Coronary artery (tissue), 2 donors: ENCODE measurements around the gene CDH13.

Source experiments
- DNase-seq: peaks from one replicate; pipeline ENCODE4 v3.0.0-alpha.2; 2017; ENCODE audit warnings: low spot score
- H3K27ac ChIP-seq, 2 donors: fragments of 200-600 bp; sonication (generic); one replicate each; pipeline ENCODE4 v1.5.1; 2016 to 2019
- H3K4me3 ChIP-seq: fragments of 200-600 bp; sonication (generic); 2 replicates; pipeline ENCODE4 v1.5.1; 2016; ENCODE audit warnings: mild to moderate bottlenecking, moderate library complexity
- TF ChIP-seq, protein P1 (sequence below): fragments of 200-600 bp; sonication (generic); IDR thresholded peaks from one replicate; pipeline ENCODE4 v1.5.1; 2019; ENCODE audit warnings: antibody characterized with exemption

The CDH13 gene

DNA sequence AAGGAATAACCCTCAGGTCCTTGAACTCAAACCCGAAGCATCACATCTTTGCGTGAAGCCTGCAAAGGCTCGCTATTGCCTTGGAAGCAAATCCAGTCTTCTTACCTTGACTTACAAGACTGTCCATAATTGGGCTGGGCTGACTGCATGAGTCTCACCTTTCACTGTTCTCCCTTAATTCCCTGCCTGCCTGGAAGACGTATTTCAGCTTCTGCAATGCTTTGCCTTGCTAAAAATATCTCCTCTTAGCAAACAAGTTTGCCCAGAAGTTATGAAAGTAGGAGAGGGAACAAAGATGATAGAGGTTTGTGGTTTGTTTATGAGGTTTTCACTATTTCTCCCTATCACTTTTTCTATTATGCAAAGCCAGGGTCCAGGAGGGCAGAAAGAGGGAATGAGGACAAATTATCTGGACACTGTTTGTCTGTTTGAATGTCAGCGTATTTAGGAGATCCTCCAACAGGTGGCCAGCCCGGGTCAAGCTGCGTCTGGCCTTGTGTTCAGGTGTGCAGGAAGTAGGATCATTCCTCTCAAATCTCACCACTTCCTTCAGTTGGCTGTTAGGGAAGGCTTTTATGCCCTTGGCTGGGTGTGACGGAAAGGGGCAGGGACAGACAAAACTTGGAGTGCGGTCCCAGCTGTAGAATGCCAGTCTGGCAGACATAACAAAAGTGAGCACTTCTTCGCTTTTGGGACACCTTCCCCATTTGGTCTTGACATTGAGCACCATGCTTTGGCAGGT lies 488.9 kb downstream of the CDH13 start:
- H3K4me3 ChIP-seq = no peak overlapping the region

DNA sequence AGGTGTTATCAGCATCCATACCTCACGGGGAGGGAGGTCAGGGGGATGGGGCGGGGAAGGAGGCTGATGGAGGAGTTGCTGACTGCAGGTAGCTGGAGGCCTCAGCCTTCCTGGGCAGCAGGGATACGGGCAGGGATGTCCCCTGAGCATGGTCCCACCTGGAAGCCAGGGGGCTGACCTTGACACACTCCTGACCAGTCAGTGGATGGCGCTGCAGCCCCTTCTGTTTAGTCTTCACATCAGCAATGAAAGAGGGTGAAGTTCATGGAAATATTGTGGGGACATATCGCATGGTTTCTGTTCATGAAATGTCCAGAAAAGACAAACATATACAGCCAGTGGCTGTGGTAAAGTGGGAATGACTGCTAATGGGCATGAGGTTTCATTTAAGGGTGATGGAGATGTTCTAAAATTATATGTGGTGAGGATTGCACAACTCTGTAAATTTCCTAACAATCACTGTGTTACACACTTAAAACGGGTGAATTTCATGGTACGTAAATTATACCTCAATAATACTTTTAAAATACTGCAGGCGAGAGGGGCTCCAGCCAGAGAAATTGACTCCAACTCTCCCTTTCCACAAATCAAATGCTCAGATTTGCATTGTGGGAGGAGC lies 489.6 kb downstream of the CDH13 start:
- DNase-seq = no peak
- TF ChIP-seq, protein P1, sequence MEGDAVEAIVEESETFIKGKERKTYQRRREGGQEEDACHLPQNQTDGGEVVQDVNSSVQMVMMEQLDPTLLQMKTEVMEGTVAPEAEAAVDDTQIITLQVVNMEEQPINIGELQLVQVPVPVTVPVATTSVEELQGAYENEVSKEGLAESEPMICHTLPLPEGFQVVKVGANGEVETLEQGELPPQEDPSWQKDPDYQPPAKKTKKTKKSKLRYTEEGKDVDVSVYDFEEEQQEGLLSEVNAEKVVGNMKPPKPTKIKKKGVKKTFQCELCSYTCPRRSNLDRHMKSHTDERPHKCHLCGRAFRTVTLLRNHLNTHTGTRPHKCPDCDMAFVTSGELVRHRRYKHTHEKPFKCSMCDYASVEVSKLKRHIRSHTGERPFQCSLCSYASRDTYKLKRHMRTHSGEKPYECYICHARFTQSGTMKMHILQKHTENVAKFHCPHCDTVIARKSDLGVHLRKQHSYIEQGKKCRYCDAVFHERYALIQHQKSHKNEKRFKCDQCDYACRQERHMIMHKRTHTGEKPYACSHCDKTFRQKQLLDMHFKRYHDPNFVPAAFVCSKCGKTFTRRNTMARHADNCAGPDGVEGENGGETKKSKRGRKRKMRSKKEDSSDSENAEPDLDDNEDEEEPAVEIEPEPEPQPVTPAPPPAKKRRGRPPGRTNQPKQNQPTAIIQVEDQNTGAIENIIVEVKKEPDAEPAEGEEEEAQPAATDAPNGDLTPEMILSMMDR = no peak
- Histone ChIP-seq H3K27ac (no peak overlapping the region), H3K4me3 (no peak overlapping the region)

More for the DNA sequence above, 488.9 kb downstream of the CDH13 start:
- H3K27ac ChIP-seq = no peak overlapping the region
- TF ChIP-seq, protein P1 = no peak
- DNase-seq = no peak

DNA sequence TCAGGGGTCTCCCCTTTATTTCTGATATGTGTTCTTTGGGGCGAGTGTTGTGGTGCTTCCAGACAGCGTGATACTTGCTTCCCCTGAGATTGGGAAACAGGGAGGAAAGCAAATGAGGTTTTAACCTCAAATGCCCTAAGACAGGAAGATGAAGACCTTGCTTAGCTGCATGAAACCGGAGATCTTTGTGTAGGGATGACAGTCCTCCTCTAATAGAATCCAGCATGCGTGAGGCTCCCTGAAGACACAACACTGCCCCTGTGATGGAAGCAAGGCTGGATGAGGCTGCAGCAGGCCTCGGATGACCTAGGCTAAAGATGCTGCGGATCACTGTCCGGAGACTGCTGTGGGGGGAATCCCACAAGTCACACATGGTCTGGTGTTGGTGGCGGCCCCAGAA lies 491.0 kb downstream of the CDH13 start:
- DNase-seq = no peak
- TF ChIP-seq, protein P1 = no peak
- Histone ChIP-seq H3K4me3 (no peak overlapping the region), H3K27ac (no peak overlapping the region)

DNA sequence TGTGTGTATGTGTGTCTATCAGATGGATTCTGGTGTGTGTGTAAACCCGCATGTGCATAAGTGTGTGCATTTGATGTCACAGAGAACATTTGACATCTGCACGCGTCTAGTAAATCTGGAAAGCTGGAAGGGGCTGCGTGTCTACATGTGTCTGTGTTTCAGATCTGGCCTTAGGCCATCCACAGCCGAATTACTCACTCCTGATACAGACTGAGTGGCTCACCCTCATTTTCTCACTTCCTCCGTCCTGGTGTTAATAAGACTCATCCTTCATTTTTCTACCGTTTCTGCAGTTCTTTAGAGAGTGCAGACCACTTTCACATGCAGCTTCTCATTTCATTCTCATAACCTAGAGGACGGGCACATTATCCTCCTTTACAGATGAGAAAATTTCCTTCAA lies 491.6 kb downstream of the CDH13 start:
- no peak overlapping the region for H3K4me3 ChIP-seq
- TF ChIP-seq, protein P1 = no peak
- H3K27ac ChIP-seq = no peak overlapping the region
- no peak for DNase-seq

DNA sequence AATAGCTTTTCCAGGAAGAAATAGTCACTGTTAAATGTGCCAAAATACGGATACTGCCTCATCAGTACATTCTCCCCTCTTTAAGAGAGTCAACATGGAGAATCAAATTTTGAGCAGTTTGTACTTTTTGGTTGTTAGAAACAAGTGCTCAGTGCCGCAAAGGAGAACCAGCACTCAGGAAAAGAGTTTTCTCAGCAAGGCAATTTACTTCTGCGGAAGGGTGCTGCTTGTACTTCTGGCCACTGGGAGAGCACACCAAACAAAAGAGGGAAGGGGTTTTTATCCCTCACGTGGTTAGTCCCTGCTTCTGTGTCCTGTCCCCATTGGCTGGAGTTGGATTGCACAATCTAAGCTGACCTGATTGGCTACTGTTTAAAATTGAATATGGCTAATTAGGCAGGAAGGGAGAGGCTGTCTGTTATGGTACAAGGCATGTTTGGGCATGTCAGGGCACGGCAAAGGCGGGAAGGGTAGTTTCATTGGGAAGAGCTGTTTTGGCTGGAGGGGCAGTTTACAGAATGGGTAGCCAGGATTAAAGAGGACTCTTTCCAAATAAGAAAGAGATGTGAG lies 499.3 kb downstream of the CDH13 start:
- no peak overlapping the region for H3K27ac ChIP-seq
- no peak overlapping the region for H3K4me3 ChIP-seq
- TF ChIP-seq, protein P1 = no peak
- DNase-seq = no peak

DNA sequence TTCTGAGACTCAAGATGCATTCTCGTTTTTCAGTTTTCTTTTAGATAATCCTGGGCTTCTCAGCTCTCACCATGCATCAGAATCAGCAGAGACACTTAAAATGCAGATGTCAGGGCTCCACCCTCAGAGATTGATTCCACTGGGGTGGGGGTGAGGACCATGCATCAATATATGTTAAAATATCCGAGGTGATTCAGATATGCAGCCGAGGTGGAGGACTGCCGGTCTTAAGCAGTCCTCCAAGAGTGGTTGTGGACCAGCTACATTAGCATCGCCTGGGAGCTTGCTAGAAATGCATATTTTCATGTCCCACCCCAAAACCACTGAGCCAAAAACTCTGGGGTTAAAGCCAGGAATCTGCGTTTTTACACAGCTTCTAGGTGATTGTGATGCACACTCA lies 501.3 kb downstream of the CDH13 start:
- no peak overlapping the region for H3K27ac ChIP-seq
- DNase-seq = no peak
- no peak overlapping the region for H3K4me3 ChIP-seq
- TF ChIP-seq, protein P1 = no peak
